NCI-H187 (cell line): ENCODE results near the gene GALNT10.

Experiments
- DNase-seq, 2 experiments: peaks; one replicate each; lab custom pipeline; 2025; lab: John Stamatoyannopoulos, UW

Gene GALNT10

GRCh38 chr5:154445422-154446194 is 255.1 kb downstream of the GALNT10 start, which contains the start of gene SAP30L:
TSS of gene SAP30L (plus strand) at chr5:154445997. CDS start at chr5:154446605, 608 bp downstream.
- peak; percentile 78 to 80 for DNase-seq

- peak in 1 of 2 experiments; percentile 3 for DNase-seq
Measured at GRCh38 chr5:154446195-154447088, 255.9 kb downstream of the GALNT10 start.

- DNase-seq = no peak
Measured at GRCh38 chr5:154447089-154447725, 256.7 kb downstream of the GALNT10 start.

GRCh38 chr5:154449786-154450185 is 259.3 kb downstream of the GALNT10 start:
- no peak for DNase-seq

GRCh38 chr5:154451957-154452356 is 261.4 kb downstream of the GALNT10 start:
- no peak for DNase-seq

- DNase-seq = no peak
Measured at GRCh38 chr5:154455585-154455984, 265.1 kb downstream of the GALNT10 start.

GRCh38 chr5:154456540-154456939 is 266.0 kb downstream of the GALNT10 start:
- DNase-seq = no peak

GRCh38 chr5:154459015-154459414 is 268.5 kb downstream of the GALNT10 start:
- DNase-seq = no peak

- no peak for DNase-seq
Measured at GRCh38 chr5:154460172-154460571, 269.6 kb downstream of the GALNT10 start.

GRCh38 chr5:154461531-154461930 is 271.0 kb downstream of the GALNT10 start:
- peak; percentile 12 to 48 for DNase-seq

GRCh38 chr5:154464438-154464837 is 273.9 kb downstream of the GALNT10 start:
- no peak for DNase-seq

GRCh38 chr5:154465169-154465568 is 274.6 kb downstream of the GALNT10 start:
- no peak for DNase-seq

GRCh38 chr5:154466147-154466546 is 275.6 kb downstream of the GALNT10 start:
- DNase-seq = no peak

- DNase-seq = no peak
Measured at GRCh38 chr5:154466671-154467070, 276.1 kb downstream of the GALNT10 start.

GRCh38 chr5:154467655-154468354 is 277.3 kb downstream of the GALNT10 start:
- DNase-seq = peak; percentile 54 to 67

GRCh38 chr5:154470137-154470536 is 279.6 kb downstream of the GALNT10 start:
- no peak for DNase-seq
